Stimulated activated CD4-positive, alpha-beta T cell treated with anti-CD3 and anti-CD28 coated beads, TNF-alpha, amount 100 ng/mL, for 4 hours (primary cell): ENCODE measurements around the gene ZNF500.
"Not testable (repeated sequence)": the region's sequence is repeated elsewhere in the genome, so short reads cannot be mapped to it uniquely, and the experiment has no call there.

ENCODE experiments used
- DNase-seq, 3 experiments: peaks; one replicate each; pipeline ENCODE4 v3.0.0-alpha.2; 2020; ENCODE audit warnings: low read depth in 3 of 3

ZNF500 gene

DNA sequence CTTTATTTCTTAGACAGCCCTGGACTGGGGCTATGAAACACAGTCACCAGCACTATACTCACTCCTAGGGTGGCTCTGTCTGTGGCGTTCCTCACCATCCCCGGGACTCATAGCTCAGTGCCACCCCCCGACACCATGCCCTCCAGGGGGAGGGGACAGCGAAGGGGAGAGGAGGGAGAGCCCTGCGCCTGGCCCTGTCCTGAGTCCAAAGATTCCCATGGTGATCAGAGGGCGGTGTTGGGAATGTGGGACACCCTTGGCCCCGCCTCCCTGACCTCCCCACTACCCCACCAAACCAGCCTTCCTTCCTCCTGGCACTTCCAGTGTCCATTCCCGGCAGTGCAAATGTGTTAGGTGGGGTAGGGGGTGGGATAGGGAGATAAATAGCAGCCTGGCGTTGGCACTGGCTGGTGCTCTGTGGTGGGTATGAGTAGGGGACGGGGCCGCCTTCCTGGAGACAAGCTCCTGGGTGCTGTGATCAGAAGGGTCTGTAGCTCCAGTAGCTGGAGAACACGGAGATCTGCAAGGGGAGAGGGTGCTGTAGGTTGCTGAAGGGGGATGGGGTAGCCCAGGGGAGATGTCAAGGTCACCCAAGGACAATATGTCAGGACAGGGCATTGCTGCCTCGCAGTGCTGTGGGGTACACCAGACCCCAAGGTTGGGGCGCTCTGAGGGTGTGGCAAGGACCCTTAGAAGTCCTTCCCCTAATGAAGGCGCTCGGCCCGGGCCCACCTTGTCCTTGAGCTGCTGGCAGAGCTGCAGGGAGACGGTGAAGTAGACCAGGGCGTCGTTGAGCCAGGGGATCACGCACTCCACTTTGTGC lies 30.2 kb upstream of the ZNF500 start:
- no peak for DNase-seq

- no peak for DNase-seq
Measured at GRCh38 chr16:4795828-4796572, 29.0 kb upstream of the ZNF500 start.

DNA sequence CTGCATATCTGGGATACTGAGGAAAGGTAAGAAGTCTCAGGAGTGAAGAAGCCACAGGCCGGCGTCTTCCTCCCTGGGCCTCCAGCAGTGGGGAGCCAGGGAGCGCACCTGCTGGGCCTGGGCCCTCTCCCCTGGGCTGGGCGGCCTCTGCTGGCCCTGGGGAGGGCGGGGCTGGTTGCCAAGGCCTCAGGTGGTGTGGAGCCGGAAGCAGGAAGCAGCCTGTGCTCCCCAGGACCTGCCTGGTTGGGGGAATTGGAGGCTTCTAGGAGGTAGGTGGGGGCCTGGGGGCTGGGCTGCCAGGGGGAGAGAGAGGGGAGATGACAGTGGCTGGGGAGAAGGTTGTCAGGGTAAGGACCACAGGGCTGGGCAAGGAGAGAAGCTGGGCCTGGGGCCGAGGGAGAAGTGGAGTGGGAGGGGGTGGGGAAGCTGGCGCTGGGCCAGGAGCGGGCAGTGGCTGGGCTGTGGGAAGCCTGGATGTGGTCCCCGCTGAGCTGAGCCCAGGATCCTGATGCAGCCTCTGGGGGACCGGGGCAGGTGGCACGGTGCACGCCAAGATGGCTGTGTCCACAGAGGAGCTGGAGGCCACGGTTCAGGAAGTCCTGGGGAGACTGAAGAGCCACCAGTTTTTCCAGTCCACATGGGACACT lies 28.3 kb upstream of the ZNF500 start, which contains the start of gene SMIM22:
Gene SMIM22, plus strand, starts transcription at position 189 of the 647 bp plus-strand sequence. Its CDS starts 366 bp downstream, at position 555.
- no peak for DNase-seq

DNA sequence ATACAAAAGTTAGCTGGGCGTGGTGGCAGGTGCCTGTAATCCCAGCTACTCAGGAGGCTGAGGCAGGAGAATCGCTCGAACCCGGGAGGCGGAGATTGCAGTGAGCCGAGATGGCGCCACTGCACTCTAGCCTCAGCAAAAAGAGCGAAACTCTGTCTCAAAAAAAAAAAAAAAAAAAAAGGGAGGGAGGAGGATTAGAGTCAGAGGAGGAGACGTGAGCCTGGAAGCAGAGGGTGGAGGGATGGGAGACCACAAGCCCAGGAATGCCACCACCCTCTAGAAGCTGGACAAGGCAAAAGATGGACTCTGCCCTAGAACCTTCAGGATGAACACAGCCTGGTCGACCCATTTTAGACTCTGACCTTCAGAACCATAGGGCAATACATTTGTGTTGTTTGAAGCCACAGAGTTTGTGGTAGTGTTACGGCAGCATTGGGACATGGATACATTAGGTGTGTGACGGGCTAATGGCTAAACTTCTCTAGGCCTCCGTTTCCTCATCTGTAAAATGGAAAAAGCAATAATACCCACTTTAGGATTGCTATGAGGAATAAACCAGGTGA lies 26.1 kb upstream of the ZNF500 start:
- DNase-seq: no peak

- no peak for DNase-seq
Measured at GRCh38 chr16:4790871-4791270, 23.9 kb upstream of the ZNF500 start.

GRCh38 chr16:4790261-4790660 lies 23.3 kb upstream of the ZNF500 start:
- no peak for DNase-seq

DNA sequence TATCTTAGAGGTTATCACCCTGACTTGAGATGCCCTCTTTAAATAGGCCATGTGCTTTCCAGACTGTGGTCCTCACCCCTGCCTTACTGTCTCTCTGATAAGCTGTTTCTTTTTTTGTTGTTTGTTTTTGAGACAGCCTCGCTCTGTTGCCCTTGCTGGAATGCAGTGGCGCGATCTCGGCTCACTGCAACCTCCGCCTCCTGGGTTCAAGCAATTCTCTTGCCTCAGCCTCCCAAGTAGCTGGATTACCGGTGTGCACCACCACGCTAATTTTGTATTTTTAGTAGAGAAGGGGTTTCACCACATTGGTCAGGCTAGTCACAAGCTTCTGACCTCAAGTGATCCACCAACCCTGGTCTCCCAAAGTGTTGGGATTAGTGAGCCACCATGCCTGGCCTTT lies 21.9 kb upstream of the ZNF500 start:
- no peak for DNase-seq

GRCh38 chr16:4788489-4788889 lies 21.5 kb upstream of the ZNF500 start:
- no peak for DNase-seq

DNA sequence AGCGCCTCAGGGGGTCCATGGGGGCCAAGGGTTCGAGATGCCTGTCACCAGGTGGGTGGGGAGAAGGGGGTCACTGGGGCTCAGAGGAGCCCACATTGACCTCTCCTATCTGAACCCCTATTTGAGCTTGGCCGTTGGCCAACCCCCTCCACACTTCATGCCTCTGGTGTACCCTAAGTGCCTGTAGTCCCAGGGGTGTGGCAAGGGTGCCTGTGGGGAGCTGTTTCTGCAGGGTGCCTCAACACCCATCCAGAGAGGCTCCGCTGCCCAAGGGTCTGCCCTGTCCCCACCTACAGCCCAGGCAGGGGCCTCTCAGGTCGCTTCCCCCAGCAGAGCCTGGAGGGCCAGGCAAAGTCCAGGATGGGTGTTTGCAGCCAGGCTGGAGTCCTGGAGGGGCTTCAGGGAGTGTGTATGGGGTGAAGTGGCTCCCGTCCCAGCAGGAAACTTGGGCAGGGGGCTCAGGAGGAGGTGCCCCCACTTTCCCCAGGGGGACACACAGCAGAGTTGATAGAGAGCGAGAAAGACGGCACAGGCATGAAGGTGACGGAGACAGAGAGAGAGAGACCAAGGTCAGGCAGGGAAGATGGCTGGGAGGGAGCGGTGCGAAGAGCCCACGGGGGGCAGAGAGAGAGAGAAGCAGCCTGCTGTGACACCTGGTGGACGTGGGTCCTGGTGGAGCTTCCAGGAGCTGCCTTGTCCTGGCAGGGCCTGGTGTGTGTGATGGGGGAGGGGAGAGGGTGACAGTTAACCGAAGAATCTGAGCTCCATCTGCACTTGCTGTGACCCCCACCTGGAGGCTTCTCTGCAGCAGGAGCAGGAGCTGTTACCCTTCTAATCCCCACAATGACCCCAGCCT lies 20.9 kb upstream of the ZNF500 start, which contains the start of gene SEPTIN12:
Gene SEPTIN12, minus strand, starts transcription at position 719 of the 856 bp plus-strand sequence. Its CDS starts 700 bp downstream, at position 19.
- DNase-seq: no peak

DNA sequence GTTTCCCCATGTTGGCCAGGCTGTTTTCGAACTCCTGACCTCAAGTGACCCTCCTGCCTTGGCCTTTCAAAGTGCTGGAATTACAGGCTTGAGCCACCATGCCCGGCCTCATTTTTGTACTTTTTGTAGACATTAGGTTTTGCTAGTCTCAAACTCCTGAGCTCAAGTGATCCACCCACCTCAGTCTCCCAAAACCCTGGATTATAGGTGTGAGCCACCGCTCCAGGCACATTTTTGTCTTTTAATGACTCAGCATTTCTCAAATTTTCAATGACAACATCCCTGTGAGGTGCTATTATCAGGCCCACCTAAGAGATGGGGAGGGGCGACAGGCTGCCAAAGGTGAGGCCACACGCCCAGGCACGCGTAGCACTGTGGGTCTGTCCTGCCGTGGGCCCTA lies 20.1 kb upstream of the ZNF500 start:
- DNase-seq: no peak

DNA sequence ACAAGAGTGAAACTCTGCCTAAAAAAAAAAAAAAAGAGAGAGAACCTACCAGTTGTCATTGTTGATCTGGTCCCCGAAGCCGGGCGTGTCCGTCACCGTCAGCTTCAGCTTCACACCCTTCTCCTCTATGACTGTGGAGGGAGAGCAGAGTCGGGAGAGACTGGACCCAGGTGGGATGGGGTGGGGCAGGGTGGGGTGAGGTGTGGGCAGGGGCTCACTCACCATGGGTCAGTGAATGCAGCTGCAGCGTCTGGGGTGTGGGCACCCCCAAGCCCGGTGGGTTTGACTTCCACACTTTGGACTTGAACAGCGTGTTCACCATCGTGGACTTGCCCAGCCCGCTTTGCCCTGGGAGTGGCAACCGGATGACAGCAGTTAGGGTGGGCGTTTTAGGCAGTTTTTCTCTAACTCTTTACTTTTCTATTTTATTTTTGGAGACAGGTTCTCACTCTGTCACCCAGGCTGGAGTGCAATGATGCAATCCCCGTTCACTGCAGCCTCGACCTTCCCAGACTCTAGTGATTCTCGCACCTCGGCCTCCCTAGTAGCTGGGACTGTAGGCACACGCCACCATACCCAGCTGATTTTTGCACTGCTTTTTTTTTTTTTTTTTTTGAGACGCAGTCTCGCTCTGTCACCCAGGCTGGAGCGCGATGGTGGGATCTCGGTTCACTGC lies 18.9 kb upstream of the ZNF500 start:
- DNase-seq: no peak

DNA sequence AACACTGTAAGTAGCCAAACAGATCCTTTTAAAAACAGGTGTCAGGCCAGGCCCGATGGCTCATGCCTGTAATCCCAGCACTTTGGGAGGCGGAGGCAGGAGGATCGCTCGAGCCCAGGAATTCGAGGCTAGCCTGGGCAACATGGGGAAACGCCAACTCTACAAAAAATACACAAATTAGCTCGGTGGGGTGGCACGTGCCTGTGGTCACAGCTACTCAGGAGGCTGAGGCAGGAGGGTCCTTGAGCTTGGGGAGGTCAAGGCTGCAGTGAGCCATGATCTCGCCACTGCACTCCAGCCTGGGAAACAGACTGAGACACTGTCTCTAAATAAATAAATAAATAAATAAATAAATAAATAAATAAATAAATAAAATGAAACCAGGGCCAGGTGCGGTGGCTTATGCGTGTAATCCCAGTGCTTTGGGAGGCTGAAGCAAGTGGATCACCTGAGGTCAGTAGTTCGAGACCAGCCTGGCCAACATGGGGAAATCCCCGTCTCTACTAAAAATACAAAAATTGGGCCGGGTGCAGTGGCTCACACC lies 17.6 kb upstream of the ZNF500 start:
- DNase-seq: not testable (repeated sequence)

DNA sequence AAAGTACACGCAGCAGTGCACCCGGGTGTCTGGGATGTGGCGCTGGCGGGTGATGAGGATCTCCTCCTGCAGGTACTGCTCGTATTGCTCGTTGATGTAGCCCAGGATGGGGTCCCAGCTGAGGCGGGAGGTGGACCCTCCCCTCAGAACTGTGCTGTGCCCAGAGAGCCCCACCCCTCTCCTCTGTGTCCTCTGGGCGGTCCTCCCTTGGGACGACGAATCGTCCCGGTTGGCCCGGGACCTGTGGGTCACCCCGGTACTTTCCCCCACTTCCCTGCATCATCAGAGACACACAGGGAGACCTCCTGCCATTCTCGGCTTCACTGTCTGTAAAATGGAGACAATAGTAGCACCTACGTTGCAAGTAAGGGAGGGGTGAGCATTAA lies 17.0 kb upstream of the ZNF500 start:
- DNase-seq: no peak

GRCh38 chr16:4783251-4783950 lies 16.4 kb upstream of the ZNF500 start:
- no peak for DNase-seq

DNA sequence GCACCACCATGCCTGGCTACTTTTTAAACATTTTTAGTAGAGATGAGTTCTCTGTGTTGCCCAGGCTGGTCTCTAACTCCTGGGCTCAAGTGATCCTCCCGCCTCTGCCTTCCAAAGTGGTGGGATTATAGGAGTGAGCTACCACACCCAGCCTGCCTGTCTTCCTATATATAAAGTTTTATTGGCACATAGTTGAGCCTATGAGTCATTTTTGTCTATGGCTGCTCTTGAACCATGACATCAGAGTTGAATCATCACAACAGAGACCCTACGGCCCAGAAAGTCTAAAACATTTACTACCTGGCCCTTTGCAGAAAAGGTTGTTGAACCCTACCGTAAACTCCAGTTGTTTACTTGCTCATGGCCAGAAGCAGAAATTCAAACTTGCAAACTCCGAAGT lies 13.3 kb upstream of the ZNF500 start:
- no peak for DNase-seq

GRCh38 chr16:4778050-4778392 lies 11.1 kb upstream of the ZNF500 start:
- DNase-seq: no peak

- DNase-seq: no peak
Measured at GRCh38 chr16:4777339-4778049, 10.5 kb upstream of the ZNF500 start.

DNA sequence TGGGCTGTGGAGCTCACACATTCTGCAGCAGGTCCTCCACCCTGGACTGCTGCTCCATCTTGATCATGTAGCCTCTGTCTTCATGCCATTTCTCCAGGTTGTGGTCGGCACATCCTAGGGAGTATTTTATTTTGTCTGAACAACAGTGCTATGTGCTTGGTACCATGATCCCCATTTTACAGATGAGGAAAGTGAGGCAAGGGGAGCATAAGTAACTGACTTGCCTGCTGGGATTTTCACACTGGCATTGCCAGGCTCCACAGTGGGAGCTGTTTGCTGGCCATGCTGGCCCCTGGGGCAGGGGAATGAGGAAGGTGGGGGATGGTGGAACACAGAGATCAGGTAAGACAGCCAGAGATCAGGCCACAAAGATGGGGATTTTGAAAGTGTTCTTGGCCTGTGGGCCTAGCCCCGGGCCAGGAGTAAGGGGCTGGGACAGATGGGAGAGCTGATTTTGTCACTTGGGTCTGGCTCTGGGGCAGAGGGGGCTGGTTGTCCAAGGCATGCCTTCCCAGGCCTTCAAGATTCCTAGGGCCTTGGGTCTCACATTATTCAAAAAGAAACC lies 9.3 kb upstream of the ZNF500 start:
- DNase-seq: no peak

- DNase-seq: no peak
Measured at GRCh38 chr16:4775005-4775404, 8.0 kb upstream of the ZNF500 start.
